Lower leg skin (tissue), 3 donors: ENCODE measurements around the gene FBXO36.

Experiments used
- POLR2A ChIP-seq, 2 donors: fragments of 450-650 bp; IDR thresholded peaks; one replicate each; pipeline ENCODE4 v1.6.1; 2016 to 2017; ENCODE audit warnings: antibody characterized with exemption in 2 of 2, mild to moderate bottlenecking in 1 of 2, moderate library complexity in 1 of 2
- TF ChIP-seq, protein P1 (sequence below), 3 donors: fragments of 450-650 bp; IDR thresholded peaks; one replicate each; pipeline ENCODE4 v1.5.1; 2016; ENCODE audit warnings: antibody characterized with exemption in 3 of 3, mild to moderate bottlenecking in 3 of 3, moderate library complexity in 2 of 3

- TF ChIP-seq, protein P1, sequence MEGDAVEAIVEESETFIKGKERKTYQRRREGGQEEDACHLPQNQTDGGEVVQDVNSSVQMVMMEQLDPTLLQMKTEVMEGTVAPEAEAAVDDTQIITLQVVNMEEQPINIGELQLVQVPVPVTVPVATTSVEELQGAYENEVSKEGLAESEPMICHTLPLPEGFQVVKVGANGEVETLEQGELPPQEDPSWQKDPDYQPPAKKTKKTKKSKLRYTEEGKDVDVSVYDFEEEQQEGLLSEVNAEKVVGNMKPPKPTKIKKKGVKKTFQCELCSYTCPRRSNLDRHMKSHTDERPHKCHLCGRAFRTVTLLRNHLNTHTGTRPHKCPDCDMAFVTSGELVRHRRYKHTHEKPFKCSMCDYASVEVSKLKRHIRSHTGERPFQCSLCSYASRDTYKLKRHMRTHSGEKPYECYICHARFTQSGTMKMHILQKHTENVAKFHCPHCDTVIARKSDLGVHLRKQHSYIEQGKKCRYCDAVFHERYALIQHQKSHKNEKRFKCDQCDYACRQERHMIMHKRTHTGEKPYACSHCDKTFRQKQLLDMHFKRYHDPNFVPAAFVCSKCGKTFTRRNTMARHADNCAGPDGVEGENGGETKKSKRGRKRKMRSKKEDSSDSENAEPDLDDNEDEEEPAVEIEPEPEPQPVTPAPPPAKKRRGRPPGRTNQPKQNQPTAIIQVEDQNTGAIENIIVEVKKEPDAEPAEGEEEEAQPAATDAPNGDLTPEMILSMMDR (IDR thresholded peaks at IDR 0.05), result no peak
- no peak for TF ChIP-seq POLR2A (IDR thresholded peaks at IDR 0.05)
Measured at GRCh38 chr2:229971298-229971790, 49.0 kb downstream of the FBXO36 start.
